Stimulated activated CD8-positive, alpha-beta memory T cell treated with anti-CD3 and anti-CD28 coated beads, Interleukin-12 subunit alpha, Interleukin-12 subunit beta, amount 100 ng/mL, for 24 hours (primary cell): ENCODE data around the gene NME1.

ENCODE experiments used
- DNase-seq: peaks from one replicate; pipeline ENCODE4 v3.0.0-alpha.2; 2020; ENCODE audit errors: extremely low read depth

Gene NME1

DNA sequence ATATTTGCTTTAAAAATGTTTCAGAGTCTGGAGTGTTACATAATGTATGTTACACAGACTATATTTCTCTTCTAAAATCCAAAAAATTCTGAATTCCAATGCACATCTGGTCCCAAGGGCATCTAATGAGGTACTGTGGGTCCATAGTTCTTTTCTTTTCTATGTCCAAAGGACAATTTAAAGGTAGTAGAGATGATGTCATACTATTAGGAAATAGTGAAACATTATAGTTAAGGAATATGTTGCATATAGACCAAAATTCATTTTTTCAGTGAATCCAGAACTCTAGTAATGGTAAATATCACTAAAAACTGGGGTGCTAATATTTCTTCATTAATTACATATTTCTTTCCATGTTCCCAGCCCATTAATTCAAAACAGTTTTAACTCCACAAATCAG lies 35.8 kb downstream of the NME1 start:
- no peak for DNase-seq

DNA sequence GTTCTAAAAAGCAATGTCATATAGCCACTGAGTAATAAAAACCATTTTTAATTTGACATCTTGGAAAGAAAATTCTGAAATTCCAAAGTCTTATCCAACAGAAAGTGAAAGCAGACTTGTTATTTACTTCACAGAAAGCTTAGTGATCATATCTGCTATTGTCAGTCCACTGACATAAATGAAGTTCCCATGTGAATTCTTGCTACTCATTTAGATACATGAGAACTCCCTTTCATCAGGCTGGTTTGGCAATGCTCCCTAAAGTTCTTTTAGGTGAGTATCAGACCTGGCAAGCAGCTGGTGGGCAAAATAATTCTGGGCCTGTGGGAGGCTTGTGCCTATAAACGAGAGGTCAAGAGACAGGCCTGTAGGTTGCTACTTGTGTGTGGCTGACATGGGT lies 36.3 kb downstream of the NME1 start:
- DNase-seq = no peak

DNA sequence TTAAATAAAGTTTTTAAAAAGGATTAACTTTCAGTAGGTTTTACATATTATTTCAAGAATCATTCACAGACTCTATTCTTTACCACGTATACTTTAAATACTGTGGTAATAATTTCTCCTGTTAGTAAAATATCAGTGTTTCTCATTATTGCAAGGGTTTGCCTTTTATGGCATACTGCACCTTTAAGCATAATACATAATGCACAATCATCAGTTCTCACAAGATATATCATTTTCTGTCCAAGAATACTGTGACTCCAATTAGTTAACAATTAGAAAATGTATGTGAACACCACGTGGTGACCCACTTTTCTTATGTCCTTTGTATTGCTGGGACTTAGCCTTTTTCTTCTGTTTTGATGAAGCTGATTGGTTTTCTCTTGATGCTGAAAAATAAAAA lies 38.5 kb downstream of the NME1 start:
- no peak for DNase-seq

DNA sequence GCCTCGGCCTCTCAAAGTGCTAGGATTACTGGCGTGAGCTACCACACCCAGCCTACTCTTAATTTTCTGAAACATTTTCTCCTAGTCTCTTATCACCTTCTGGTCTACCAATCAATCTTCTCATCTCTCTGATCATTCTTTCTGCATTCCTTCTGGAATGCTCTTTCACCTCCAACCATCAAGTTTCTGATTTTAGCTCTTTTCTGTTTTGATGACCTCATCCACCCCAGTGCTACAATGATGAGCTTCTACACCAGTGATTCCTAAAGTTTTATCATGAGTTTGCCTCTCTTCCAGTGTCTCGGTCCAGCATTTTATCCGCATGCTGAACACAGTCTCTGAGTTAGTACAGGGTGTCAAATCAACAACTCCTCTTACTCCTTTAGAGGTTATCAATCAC lies 44.4 kb downstream of the NME1 start:
- no peak for DNase-seq

DNA sequence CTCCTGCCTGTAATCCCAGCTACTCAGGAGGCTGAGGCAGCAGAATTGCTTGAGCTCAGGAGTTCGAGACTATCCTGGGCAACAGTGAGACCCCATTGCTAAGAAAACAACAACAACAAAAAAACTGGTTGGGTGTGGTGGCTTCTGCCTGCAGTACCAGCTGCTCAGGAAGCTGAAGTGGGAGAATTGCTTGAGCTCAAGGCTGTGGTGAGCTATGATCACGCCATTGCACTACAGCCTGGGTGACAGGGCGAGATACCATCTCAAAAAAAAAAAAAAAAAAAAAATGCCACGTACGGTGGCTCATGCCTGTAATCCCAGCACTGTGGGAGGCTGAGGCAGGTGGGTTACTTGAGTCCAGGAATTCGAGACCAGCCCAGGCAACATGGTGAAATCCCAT lies 46.9 kb downstream of the NME1 start:
- DNase-seq = no peak

- no peak for DNase-seq
These were observed 47.5 kb downstream of the NME1 start for GRCh38 chr17:51200846-51201245.

DNA sequence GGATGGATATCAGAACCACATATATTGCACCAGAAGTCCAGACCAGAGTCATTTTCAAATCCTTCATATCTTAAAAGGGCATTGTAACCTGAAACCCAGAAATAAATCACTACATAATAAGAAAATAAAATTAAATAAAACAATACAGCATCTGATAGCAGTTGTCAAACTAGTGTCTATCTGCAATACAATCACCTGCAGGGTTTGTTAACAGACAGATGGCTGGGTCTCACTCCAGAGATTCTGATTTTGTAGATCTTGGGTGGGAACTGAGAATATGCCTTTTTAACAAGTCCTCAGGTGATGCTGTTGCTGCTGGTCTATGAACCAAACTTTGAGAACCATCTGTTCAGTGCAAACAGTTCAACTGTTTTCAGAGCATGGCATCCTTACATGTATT lies 50.5 kb downstream of the NME1 start:
- no peak for DNase-seq
